Measurements from ENCODE around the gene EPB41L4A. TPM values are rescaled to one million over a fixed set of nuclear protein-coding genes. Genes with fewer than 3 reads are reported as not detected.

EPB41L4A gene
- total RNA-seq, 3 donors from 2014 or later, result 22.0 to 25.9 (median 22.6) TPM

DNA sequence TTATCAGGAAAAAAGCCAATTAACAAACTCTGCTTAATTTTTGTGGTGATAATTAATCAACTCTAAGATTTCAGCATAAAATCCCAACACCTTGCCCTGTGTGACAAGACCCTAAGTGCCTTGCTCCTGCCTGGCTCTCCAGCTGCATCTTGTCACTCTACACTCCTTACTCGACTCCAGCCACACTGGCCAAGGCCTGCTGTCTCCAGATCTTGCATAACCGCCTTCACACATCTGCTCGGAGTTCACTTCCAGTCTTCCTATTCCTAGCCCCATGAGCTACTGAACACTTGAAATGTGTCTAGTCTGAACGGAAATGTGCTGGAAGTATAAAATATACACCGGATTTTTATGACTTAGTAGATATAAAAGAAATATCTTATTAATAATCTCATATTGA lies 259.6 kb downstream of the EPB41L4A start:
- H3K9me3 ChIP-seq, result no peaks in the 10 kb centered on the region
- TF ChIP-seq CTCF (IDR thresholded peaks at IDR 0.05) (no peak), POLR2AphosphoS5 (IDR thresholded peaks at IDR 0.05) (no peak), POLR2A (IDR thresholded peaks at IDR 0.05) (no peak)
- H3K4me3 ChIP-seq, result no peak overlapping the region
- no peak for DNase-seq (ENCODE audit: low spot score in 2 of 2)
- no peaks in the 10 kb centered on the region for H3K36me3 ChIP-seq
- H3K27ac ChIP-seq, result no peak overlapping the region
- peaks cover 0 to 10% of the 10 kb centered on the region in 2 donors for H3K4me1 ChIP-seq
- intact Hi-C loops (cut with DNase I; ENCODE audit: low total_unique reads), result no loop called here
- H3K27me3 ChIP-seq, result no peaks in the 10 kb centered on the region

DNA sequence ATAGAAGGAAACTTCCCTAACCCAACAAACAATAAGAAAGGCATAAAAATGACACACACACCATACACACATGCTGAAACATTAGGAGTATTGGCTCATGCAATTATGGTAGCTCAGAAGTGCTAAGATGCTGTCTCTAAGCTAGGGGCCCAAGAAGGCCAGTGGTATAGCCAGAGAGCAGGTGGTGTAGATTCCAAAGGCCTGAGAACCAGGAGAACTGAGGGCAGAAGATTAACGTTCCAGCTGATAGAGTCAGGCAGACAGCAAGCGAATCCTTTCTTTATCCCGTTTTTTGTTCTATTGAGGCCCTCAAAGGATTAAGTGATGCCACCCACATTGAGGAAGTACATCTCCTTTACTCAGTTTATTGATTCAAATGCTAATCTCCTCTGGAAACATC lies 262.9 kb downstream of the EPB41L4A start:
- H3K27me3 ChIP-seq, result no peaks in the 10 kb centered on the region
- no peak overlapping the region for H3K27ac ChIP-seq
- DNase-seq (ENCODE audit: low spot score in 2 of 2), result no peak
- intact Hi-C loops (cut with DNase I; ENCODE audit: low total_unique reads), result no loop called here
- H3K36me3 ChIP-seq, result no peaks in the 10 kb centered on the region
- H3K4me3 ChIP-seq, result no peak overlapping the region
- TF ChIP-seq POLR2A (IDR thresholded peaks at IDR 0.05), result no peak
- no peak for TF ChIP-seq POLR2AphosphoS5 (IDR thresholded peaks at IDR 0.05)
- no peak for TF ChIP-seq CTCF (IDR thresholded peaks at IDR 0.05)
- no peaks in the 10 kb centered on the region for H3K4me1 ChIP-seq
- no peaks in the 10 kb centered on the region for H3K9me3 ChIP-seq

DNA sequence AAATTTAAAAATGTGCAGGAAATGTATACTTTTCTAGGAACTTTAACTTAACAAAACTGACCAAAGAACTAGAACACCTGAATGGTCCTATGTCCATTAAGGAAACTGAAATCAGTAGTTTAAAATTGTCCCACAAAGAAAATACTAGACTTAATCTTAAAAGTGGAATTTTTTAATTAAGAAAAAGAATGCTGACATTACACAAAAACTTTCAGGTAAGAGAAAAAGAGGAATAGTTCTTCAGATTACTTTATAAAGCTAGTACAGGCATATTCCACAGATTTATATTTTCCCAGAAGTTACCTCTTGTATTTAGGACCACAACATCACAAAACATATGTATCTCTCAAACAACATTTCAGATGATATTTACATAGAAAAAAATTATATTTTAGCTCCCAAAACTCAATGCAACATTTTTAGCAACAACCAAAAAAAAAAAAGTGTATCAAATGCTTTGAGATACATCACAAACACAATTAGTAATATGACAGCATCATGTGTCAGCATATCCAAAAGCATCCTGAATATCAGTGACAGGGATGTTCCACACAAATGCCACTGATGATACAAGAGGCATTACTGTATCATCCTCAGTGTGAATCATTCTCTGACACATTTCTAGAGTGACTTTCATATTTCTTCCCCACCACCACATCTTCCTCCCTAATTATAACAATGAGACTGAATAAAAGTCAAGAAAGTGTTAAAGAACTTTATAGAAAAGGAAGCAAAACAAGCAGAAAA lies 264.0 kb downstream of the EPB41L4A start:
- Histone ChIP-seq H3K4me3 (no peak overlapping the region), H3K9me3 (no peaks in the 10 kb centered on the region), H3K36me3 (no peaks in the 10 kb centered on the region), H3K27me3 (no peaks in the 10 kb centered on the region), H3K4me1 (no peaks in the 10 kb centered on the region), H3K27ac (no peak overlapping the region)
- intact Hi-C loops (cut with DNase I; ENCODE audit: low total_unique reads), result no loop called here
- DNase-seq (ENCODE audit: low spot score in 2 of 2), result no peak
- TF ChIP-seq POLR2AphosphoS5 (IDR thresholded peaks at IDR 0.05), result no peak
- TF ChIP-seq CTCF (IDR thresholded peaks at IDR 0.05), result no peak
- TF ChIP-seq POLR2A (IDR thresholded peaks at IDR 0.05), result no peak

DNA sequence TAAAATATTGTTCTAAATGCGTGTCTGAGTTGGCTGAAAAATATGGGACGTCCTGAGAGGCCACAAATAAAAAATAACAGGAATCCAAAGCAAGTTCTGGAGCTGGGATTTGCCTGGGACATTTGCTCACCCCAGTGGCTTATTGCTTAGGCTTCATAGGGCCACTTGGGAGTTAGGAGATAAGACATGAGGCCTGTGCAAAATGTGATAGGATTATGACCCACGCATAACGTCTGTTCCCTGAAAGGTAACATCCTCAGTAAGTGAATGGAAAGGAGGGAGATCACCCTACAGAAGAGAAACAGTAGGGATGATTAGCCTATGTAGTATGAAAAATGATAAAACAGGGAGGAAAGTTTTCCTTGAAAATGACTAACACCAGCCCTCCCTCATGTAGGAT lies 269.4 kb downstream of the EPB41L4A start:
- DNase-seq (ENCODE audit: low spot score in 2 of 2), result no peak
- H3K4me3 ChIP-seq, result no peak overlapping the region
- H3K4me1 ChIP-seq, result no peaks in the 10 kb centered on the region
- no peaks in the 10 kb centered on the region for H3K36me3 ChIP-seq
- no peaks in the 10 kb centered on the region for H3K9me3 ChIP-seq
- TF ChIP-seq POLR2AphosphoS5 (IDR thresholded peaks at IDR 0.05), result no peak
- TF ChIP-seq CTCF (IDR thresholded peaks at IDR 0.05), result no peak
- no peak for TF ChIP-seq POLR2A (IDR thresholded peaks at IDR 0.05)
- H3K27ac ChIP-seq, result no peak overlapping the region
- intact Hi-C loops (cut with DNase I; ENCODE audit: low total_unique reads), result no loop called here
- H3K27me3 ChIP-seq, result no peaks in the 10 kb centered on the region

DNA sequence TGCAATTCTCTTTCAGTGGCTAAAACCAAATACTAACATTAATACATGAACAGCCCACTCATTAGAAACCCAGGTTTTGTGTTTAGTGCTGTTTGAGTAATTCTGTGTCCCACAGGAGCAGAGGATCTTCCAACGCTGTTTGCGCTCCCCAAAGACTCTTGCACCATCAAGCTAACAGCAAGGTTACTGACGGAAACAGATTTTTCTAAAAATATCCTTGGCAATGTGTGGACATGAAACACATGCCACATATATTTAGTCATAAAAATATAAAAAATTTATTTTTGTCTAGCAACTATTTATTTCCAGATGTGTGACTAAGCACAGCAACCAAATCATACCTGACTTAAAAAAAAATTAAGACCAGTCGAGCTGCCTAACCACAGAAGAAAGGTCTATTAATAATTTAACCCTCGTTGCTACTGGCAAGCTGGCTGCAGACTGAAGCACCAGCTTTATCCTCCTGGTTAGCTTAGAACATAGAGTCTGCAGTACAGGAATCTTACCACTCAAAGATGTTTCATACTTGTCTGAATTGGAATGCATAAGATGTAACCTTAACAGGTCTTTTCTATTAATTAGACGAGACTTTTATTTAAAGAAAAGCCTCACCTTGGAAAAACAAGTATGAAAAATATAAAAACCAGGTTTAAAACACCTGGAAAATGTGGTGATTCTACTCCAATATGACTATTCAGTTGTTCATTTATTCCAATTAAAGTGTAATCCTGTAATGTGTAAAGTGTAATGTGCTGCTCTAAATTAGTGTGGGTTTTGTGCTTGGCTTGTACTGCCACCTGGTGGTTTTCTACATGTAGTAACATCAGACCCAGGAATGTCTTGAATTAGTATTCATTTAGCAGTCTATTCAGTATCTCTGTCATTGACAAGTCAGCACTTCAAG lies 272.5 kb downstream of the EPB41L4A start:
- DNase-seq (ENCODE audit: low spot score in 2 of 2), result peak in 1 of 2 donors; percentile 37
- intact Hi-C loops (cut with DNase I; ENCODE audit: low total_unique reads), result no loop called here
- Histone ChIP-seq H3K4me1 (no peaks in the 10 kb centered on the region), H3K36me3 (no peaks in the 10 kb centered on the region), H3K27ac (peak overlapping the region in 1 of 2 donors; percentile 17), H3K27me3 (no peaks in the 10 kb centered on the region), H3K4me3 (no peak overlapping the region), H3K9me3 (no peaks in the 10 kb centered on the region)
- no peak for TF ChIP-seq POLR2A (IDR thresholded peaks at IDR 0.05)
- no peak for TF ChIP-seq POLR2AphosphoS5 (IDR thresholded peaks at IDR 0.05)
- peak; percentile 58 to 93 (median 85) for TF ChIP-seq CTCF (IDR thresholded peaks at IDR 0.05)

Measured in breast epithelium (tissue), 4 donors.